ENCODE results near the gene OXCT1. TPM values are rescaled to one million over a fixed set of nuclear protein-coding genes. Genes with fewer than 3 reads are reported as not detected.

Gene OXCT1
- total and polyA plus RNA-seq, 2 of the 13 experiments (the other 11 are each of a cell fraction or from before 2014, with no cell fraction given), result 0.92 to 4.7 TPM

DNA sequence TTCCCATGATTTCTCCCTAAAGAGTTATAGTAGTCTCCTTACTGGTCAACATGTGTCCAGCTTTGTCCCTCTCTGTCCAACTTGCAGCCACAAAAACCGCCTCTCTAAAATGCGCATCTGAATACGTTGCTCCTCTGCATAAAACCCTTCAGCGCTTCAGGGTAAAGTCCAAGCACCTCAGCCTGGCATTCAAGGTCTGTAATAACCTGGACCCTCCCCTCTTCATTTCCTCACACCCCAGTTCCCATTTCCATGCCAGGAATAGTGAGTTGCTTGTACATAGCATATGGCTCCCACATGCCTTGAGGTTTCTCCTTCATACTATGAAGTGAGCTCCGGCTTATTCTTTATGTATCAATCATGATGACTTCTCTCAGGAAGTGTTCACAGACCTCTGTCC lies 101.5 kb downstream of the OXCT1 start:
- no peaks in the 10 kb centered on the region for H3K27me3 ChIP-seq (ENCODE audit: control insufficient read depth in 1 of 2, insufficient read depth in 2 of 2, low read length in 2 of 2)
- CTCF ChIA-PET (ENCODE audit: low intra/inter-chr PET ratio, low total read pairs), result no interaction called here
- no peaks in the 10 kb centered on the region for H4K20me1 ChIP-seq (ENCODE audit: insufficient read depth, low read length)
- POLR2A ChIA-PET, result no interaction called here
- DNase-seq (ENCODE audit: low spot score) (no peak), FAIRE-seq (no peak), ATAC-seq (no peak)
- no peaks in the 10 kb centered on the region for H3K9me3 ChIP-seq (ENCODE audit: low read length)
- H3K79me2 ChIP-seq (ENCODE audit: insufficient read depth, low read length), result no peaks in the 10 kb centered on the region
- H3K4me1 ChIP-seq (ENCODE audit: insufficient read depth, low read length), result no peaks in the 10 kb centered on the region
- no TSS peak for BruUV-seq (replicated peaks)
- H3K4me3 ChIP-seq (replicated peaks in 1 of 3; ENCODE audit: insufficient read depth in 1 of 3, low read depth in 2 of 3, low read length in 3 of 3), result no peak overlapping the region
- no peak overlapping the region for H3K4me2 ChIP-seq (ENCODE audit: low read depth, low read length)
- intact Hi-C loops (cut with micrococcal nuclease; ENCODE audit: unreplicated experiment), result no loop called here
- no peak overlapping the region for H3K27ac ChIP-seq (ENCODE audit: extremely low read length, insufficient read depth, low read length)
- H3K9ac ChIP-seq (ENCODE audit: insufficient read depth, low read depth, low read length), result no peak overlapping the region
- TF ChIP-seq ZNF12 (CRISPR knock-in tag; IDR thresholded peaks at IDR 0.05) (no peak), PREB (CRISPR knock-in tag; IDR thresholded peaks at IDR 0.05) (no peak), NAIF1 (CRISPR knock-in tag; IDR thresholded peaks at IDR 0.05; ENCODE audit: borderline replicate concordance) (no peak), ATM (IDR thresholded peaks at IDR 0.05; ENCODE audit: borderline replicate concordance) (no peak)
- no peaks in the 10 kb centered on the region for H3K36me3 ChIP-seq (replicated peaks in 1 of 2; ENCODE audit: control insufficient read depth in 1 of 2, insufficient read depth in 2 of 2, low read length in 2 of 2)
- in situ Hi-C loops (cut with HindIII; ENCODE audit: extremely low pct_ligation_motif_present, low pct_unique_long_range_greater_than_20kb), result no loop called here
- H2AFZ ChIP-seq (ENCODE audit: low read length), result no peak overlapping the region
- 80% methylated on average over 5 of the region's 5 CpGs for WGBS (ENCODE audit: low lambda C conversion rate)

DNA sequence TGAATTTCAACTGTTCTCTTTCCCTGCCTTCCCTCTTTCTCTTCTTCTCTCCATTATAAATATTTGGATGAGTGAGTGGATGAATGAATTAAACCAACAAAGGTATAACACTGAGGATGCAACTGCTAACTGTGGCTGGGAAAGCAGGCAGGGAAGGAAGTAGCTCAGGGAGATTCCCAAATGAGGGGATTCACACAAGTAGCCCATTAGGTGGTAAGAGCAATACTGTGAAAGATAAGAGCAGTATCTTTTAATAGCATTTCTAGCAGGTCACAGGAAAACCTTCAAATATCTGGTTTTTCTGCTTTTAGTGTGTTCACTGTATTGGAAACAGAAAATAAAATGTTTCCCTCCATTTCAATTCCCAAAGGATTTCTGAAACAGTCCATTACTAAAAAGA lies 105.6 kb downstream of the OXCT1 start:
- peaks cover 6% of the 10 kb centered on the region; the same call in 1 of the 2 replicates for H3K4me1 ChIP-seq (ENCODE audit: insufficient read depth, low read length)
- ATAC-seq, result no peak
- CTCF ChIA-PET (ENCODE audit: low intra/inter-chr PET ratio, low total read pairs), result no interaction called here
- TF ChIP-seq ATAD3A (CRISPR knock-in tag; IDR thresholded peaks at IDR 0.05) (no peak), PBX3 (CRISPR knock-in tag; IDR thresholded peaks at IDR 0.05; ENCODE audit: borderline replicate concordance) (no peak), MAFG (CRISPR knock-in tag; IDR thresholded peaks at IDR 0.05) (no peak), ZNF777 (CRISPR knock-in tag; IDR thresholded peaks at IDR 0.05) (no peak), POGZ (CRISPR knock-in tag; IDR thresholded peaks at IDR 0.05) (no peak), SUZ12 (IDR thresholded peaks at IDR 0.05; ENCODE audit: low read depth, low read length) (no peak), PITX1 (CRISPR knock-in tag; IDR thresholded peaks at IDR 0.05) (no peak), ZNF724P (CRISPR knock-in tag; IDR thresholded peaks at IDR 0.05; ENCODE audit: borderline replicate concordance) (no peak), SMAD3 (CRISPR knock-in tag; IDR thresholded peaks at IDR 0.05) (no peak), NR2F2 (IDR thresholded peaks at IDR 0.05; ENCODE audit: borderline replicate concordance, low read depth) (no peak)
- TF ChIP-seq, protein P1, sequence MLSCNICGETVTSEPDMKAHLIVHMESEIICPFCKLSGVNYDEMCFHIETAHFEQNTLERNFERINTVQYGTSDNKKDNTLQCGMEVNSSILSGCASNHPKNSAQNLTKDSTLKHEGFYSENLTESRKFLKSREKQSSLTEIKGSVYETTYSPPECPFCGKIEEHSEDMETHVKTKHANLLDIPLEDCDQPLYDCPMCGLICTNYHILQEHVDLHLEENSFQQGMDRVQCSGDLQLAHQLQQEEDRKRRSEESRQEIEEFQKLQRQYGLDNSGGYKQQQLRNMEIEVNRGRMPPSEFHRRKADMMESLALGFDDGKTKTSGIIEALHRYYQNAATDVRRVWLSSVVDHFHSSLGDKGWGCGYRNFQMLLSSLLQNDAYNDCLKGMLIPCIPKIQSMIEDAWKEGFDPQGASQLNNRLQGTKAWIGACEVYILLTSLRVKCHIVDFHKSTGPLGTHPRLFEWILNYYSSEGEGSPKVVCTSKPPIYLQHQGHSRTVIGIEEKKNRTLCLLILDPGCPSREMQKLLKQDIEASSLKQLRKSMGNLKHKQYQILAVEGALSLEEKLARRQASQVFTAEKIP (CRISPR knock-in tag; IDR thresholded peaks at IDR 0.05; ENCODE audit: borderline replicate concordance), result no peak

More for the DNA sequence above, 105.6 kb downstream of the OXCT1 start:
- Histone ChIP-seq H3K27ac (ENCODE audit: extremely low read length, insufficient read depth, low read length) (no peak overlapping the region), H3K9me3 (ENCODE audit: low read length) (no peaks in the 10 kb centered on the region), H4K20me1 (ENCODE audit: insufficient read depth, low read length) (no peaks in the 10 kb centered on the region), H3K4me3 (replicated peaks in 1 of 3; ENCODE audit: insufficient read depth in 1 of 3, low read depth in 2 of 3, low read length in 3 of 3) (no peak overlapping the region), H2AFZ (ENCODE audit: low read length) (no peak overlapping the region), H3K27me3 (ENCODE audit: control insufficient read depth in 1 of 2, insufficient read depth in 2 of 2, low read length in 2 of 2) (no peaks in the 10 kb centered on the region), H3K79me2 (ENCODE audit: insufficient read depth, low read length) (no peaks in the 10 kb centered on the region), H3K4me2 (ENCODE audit: low read depth, low read length) (no peak overlapping the region), H3K36me3 (replicated peaks in 1 of 2; ENCODE audit: control insufficient read depth in 1 of 2, insufficient read depth in 2 of 2, low read length in 2 of 2) (no peaks in the 10 kb centered on the region), H3K9ac (ENCODE audit: insufficient read depth, low read depth, low read length) (no peak overlapping the region)
- POLR2A ChIA-PET, result no interaction called here
- intact Hi-C loops (cut with micrococcal nuclease; ENCODE audit: unreplicated experiment), result no loop called here
- in situ Hi-C loops (cut with HindIII; ENCODE audit: extremely low pct_ligation_motif_present, low pct_unique_long_range_greater_than_20kb), result no loop called here
- BruUV-seq (replicated peaks), result no TSS peak
- FAIRE-seq (no peak), DNase-seq (ENCODE audit: low spot score) (no peak)
